IMR-90 (cell line): ENCODE data around the gene CCDC97. TPM values are rescaled to one million over a fixed set of nuclear protein-coding genes. Genes with fewer than 3 reads are reported as not detected.

Experiments
- ATAC-seq: fragments of 200-7000 bp; cut with Tn5 transposase; 2 replicates; pipeline ENCODE4 v1.9.1; 2020; ENCODE audit warnings: low read depth, mild to moderate bottlenecking, moderate library complexity
- BruUV-seq: library from RNA; stranded (reverse); fragments of 400-500 nt; replicated peaks from 2 replicates; lab custom pipeline; 2021; lab: Mats Ljungman, UMichigan
- CTCF ChIA-PET: fragments of 300-600 bp; formaldehyde crosslinking; extraction: SDS; loops from one replicate; lab custom pipeline; 2021; ENCODE audit warnings: antibody characterized with exemption; lab: Yijun Ruan, JAX
- POLR2A ChIA-PET: fragments of 300-600 bp; sonication (Branson Sonifier 250); formaldehyde crosslinking; loops from one replicate; lab custom pipeline; 2022; ENCODE audit warnings: antibody characterized with exemption; ENCODE audit not compliant: unreplicated experiment; lab: Charles Lee
- DNase-seq: peaks from one replicate; pipeline ENCODE4 v3.0.0; 2013
- H2AFZ ChIP-seq: replicated peaks from 2 replicates; pipeline ENCODE3; 2013; ENCODE audit warnings: low read length, mild to moderate bottlenecking; ENCODE audit not compliant: poor library complexity
- H2AK5ac ChIP-seq: 2 replicates; pipeline ENCODE4 v1.6.1; 2013; ENCODE audit warnings: low read depth, low read length, inconsistent platforms
- H2AK9ac ChIP-seq: replicated peaks from 2 replicates; pipeline ENCODE3; 2013; ENCODE audit warnings: mild to moderate bottlenecking, low read depth, low read length, moderate library complexity; ENCODE audit not compliant: poor library complexity
- H2BK120ac ChIP-seq: 2 replicates; pipeline ENCODE4 v1.6.1; 2013; ENCODE audit warnings: low read depth, low read length, inconsistent platforms
- H2BK15ac ChIP-seq: 3 replicates; pipeline ENCODE4 v1.6.1; 2013; ENCODE audit warnings: low read depth, low read length, inconsistent platforms
- H2BK20ac ChIP-seq: 2 replicates; pipeline ENCODE4 v1.6.1; 2013; ENCODE audit warnings: low read depth, mild to moderate bottlenecking, inconsistent platforms, low read length, moderate library complexity
- H2BK5ac ChIP-seq: 2 replicates; pipeline ENCODE4 v1.6.1; 2013; ENCODE audit warnings: mild to moderate bottlenecking, low read depth, low read length, inconsistent platforms; ENCODE audit not compliant: poor library complexity, severe bottlenecking
- H3K14ac ChIP-seq: replicated peaks from 2 replicates; pipeline ENCODE4 v1.6.1; 2013; ENCODE audit warnings: low read depth, low read length, inconsistent platforms
- H3K18ac ChIP-seq: 2 replicates; pipeline ENCODE4 v1.6.1; 2013; ENCODE audit warnings: low read depth, low read length, control low read depth
- H3K23ac ChIP-seq: 2 replicates; pipeline ENCODE4 v1.6.1; 2013; ENCODE audit warnings: low read depth, low read length, inconsistent platforms
- H3K27ac ChIP-seq: 2 replicates; pipeline ENCODE4 v1.5.1; 2013; ENCODE audit warnings: mild to moderate bottlenecking, control low read depth, low read length; ENCODE audit not compliant: insufficient read depth
- H3K27me3 ChIP-seq: 2 replicates; pipeline ENCODE4 v1.6.1; 2013; ENCODE audit warnings: low read length; ENCODE audit not compliant: control insufficient read depth, insufficient read depth
- H3K36me3 ChIP-seq: 2 replicates; pipeline ENCODE4 v1.6.1; 2013; ENCODE audit warnings: low read length, mixed read lengths; ENCODE audit not compliant: control insufficient read depth, insufficient read depth
- H3K4ac ChIP-seq: 2 replicates; pipeline ENCODE4 v1.6.1; 2013; ENCODE audit warnings: low read depth, low read length, inconsistent platforms
- H3K4me1 ChIP-seq: 2 replicates; pipeline ENCODE4 v1.6.1; 2013; ENCODE audit warnings: low read length, mixed read lengths; ENCODE audit not compliant: control insufficient read depth, insufficient read depth
- H3K4me2 ChIP-seq: 2 replicates; pipeline ENCODE4 v1.6.1; 2013; ENCODE audit warnings: low read depth, mild to moderate bottlenecking, control low read depth, low read length, moderate library complexity
- H3K4me3 ChIP-seq: 2 replicates; pipeline ENCODE4 v1.5.1; 2013; ENCODE audit warnings: low read depth, mild to moderate bottlenecking, control low read depth, low read length, moderate library complexity; ENCODE audit not compliant: insufficient read depth
- H3K56ac ChIP-seq: 2 replicates; pipeline ENCODE4 v1.6.1; 2013; ENCODE audit warnings: low read length, inconsistent platforms; ENCODE audit not compliant: insufficient read depth; ENCODE audit errors: extremely low read depth
- H3K79me1 ChIP-seq, 2 experiments: 2 replicates each; pipeline ENCODE4 v1.6.1; 2013; ENCODE audit warnings: low read length in 2 of 2, inconsistent platforms in 1 of 2, low read depth in 1 of 2
- H3K9ac ChIP-seq: 2 replicates; pipeline ENCODE4 v1.6.1; 2013; ENCODE audit warnings: low read depth, low read length, control low read depth
- H3K9me1 ChIP-seq: 2 replicates; pipeline ENCODE4 v1.6.1; 2013; ENCODE audit warnings: low read length, inconsistent platforms; ENCODE audit not compliant: insufficient read depth
- H3K9me3 ChIP-seq: 2 replicates; pipeline ENCODE4 v1.6.1; 2013; ENCODE audit warnings: low read length; ENCODE audit not compliant: control insufficient read depth, insufficient read depth
- H4K20me1 ChIP-seq: 2 replicates; pipeline ENCODE4 v1.6.1; 2013; ENCODE audit warnings: low read length, inconsistent platforms; ENCODE audit not compliant: insufficient read depth
- H4K5ac ChIP-seq: 2 replicates; pipeline ENCODE4 v1.6.1; 2013; ENCODE audit warnings: mild to moderate bottlenecking, low read depth, low read length, control low read depth
- H4K8ac ChIP-seq, 2 experiments: 2 replicates each; pipeline ENCODE4 v1.6.1; 2013; ENCODE audit warnings: low read depth in 2 of 2, low read length in 2 of 2, control low read depth in 1 of 2, inconsistent platforms in 1 of 2
- H4K91ac ChIP-seq: 2 replicates; pipeline ENCODE4 v1.6.1; 2013; ENCODE audit warnings: low read depth, low read length, inconsistent platforms; ENCODE audit not compliant: insufficient read depth
- BHLHE40 ChIP-seq: fragments of 150-350 bp; IDR thresholded peaks from 2 replicates; pipeline ENCODE4 v1.6.1; 2016; ENCODE audit warnings: mild to moderate bottlenecking, low read depth, low read length
- CEBPB ChIP-seq: IDR thresholded peaks from 2 replicates; pipeline ENCODE4 v1.6.1; 2012; ENCODE audit warnings: low read depth, low read length, improper control_type of control experiment
- CTCF ChIP-seq: conservative IDR thresholded peaks from 2 replicates; pipeline ENCODE4 v1.5.1; 2012; ENCODE audit warnings: mild to moderate bottlenecking, low read depth, low read length, improper control_type of control experiment
- MAFK ChIP-seq: IDR thresholded peaks from 2 replicates; pipeline ENCODE4 v1.6.1; 2012; ENCODE audit warnings: low read depth, low read length, improper control_type of control experiment
- MXI1 ChIP-seq: IDR thresholded peaks from 2 replicates; pipeline ENCODE4 v1.6.1; 2012; ENCODE audit warnings: low read depth, mild to moderate bottlenecking, low read length, moderate library complexity, borderline replicate concordance
- NFE2L2 ChIP-seq: fragments of 150-350 bp; IDR thresholded peaks from 2 replicates; pipeline ENCODE4 v1.6.1; 2016; ENCODE audit warnings: low read depth, mild to moderate bottlenecking, low read length
- POLR2A ChIP-seq: IDR thresholded peaks from 2 replicates; pipeline ENCODE4 v1.6.1; 2012; ENCODE audit warnings: mild to moderate bottlenecking, low read depth, low read length
- RAD21 ChIP-seq: IDR thresholded peaks from 2 replicates; pipeline ENCODE4 v1.6.1; 2012; ENCODE audit warnings: low read length, improper control_type of control experiment
- RCOR1 ChIP-seq: IDR thresholded peaks from 2 replicates; pipeline ENCODE4 v1.6.1; 2012; ENCODE audit warnings: mild to moderate bottlenecking, low read length, improper control_type of control experiment; ENCODE audit not compliant: insufficient replicate concordance
- RFX5 ChIP-seq: IDR thresholded peaks from 2 replicates; pipeline ENCODE4 v1.8.0; 2012; ENCODE audit warnings: low read depth, mild to moderate bottlenecking, low read length, moderate library complexity
- WGBS, 2 experiments: methylation state at CpG; one replicate each; pipeline versions ENCODE4 v1.1.5 to v1.1.7; 2013; ENCODE audit warnings: missing lambda C conversion rate in 2 of 2; ENCODE audit not compliant: insufficient read length in 1 of 2; ENCODE audit errors: extremely low coverage in 2 of 2; 5-methylcytosine and 5-hydroxymethylcytosine counted together
- dilution Hi-C: fragments of 300-500 bp; cut with HindIII; formaldehyde crosslinking; loops from one replicate; pipeline ENCODE4 v1.14.3; 2018; ENCODE audit warnings: low sequenced_read_pairs; ENCODE audit not compliant: unreplicated experiment
- in situ Hi-C: fragments of 300-500 bp; cut with MboI; formaldehyde crosslinking; loops from 3 replicates; pipeline ENCODE4 v1.14.3; 2019; ENCODE audit warnings: low sequenced_read_pairs, inconsistent platforms, mixed read lengths
- intact Hi-C: fragments of 100-400 bp; cut with micrococcal nuclease; formaldehyde crosslinking; loops from 2 replicates; pipeline ENCODE4 v1.10.0; 2022
- polyA plus RNA-seq, 3 experiments: library from polyadenylated mRNA; depleted of rRNA; stranded (reverse); fragments of >200 nt; gene quantifications; 2 replicates each; pipeline ENCODE4 v1.2.3, GENCODE V29; 2012; ENCODE audit warnings: low replicate concordance in 1 of 3
- total RNA-seq: library from RNA; depleted of rRNA; stranded (reverse); fragments of >200 nt; gene quantifications from 2 replicates; pipeline ENCODE4 v1.2.3, GENCODE V29; 2012

CCDC97 gene
- total and polyA plus RNA-seq, 2 of the 4 experiments (the other 2 are of a cell fraction) = 4.1 to 11.0 TPM

- dilution Hi-C loops = no loop called here
- TF ChIP-seq POLR2A (no peak), CEBPB (no peak), MXI1 (no peak), RCOR1 (no peak), MAFK (no peak), CTCF (no peak), NFE2L2 (no peak), RAD21 (no peak), RFX5 (no peak), BHLHE40 (no peak)
- Histone ChIP-seq H3K14ac (no peak overlapping the region), H3K27ac (peak overlapping the region; percentile 96; the same call in 1 of the 2 replicates), H3K18ac (no peak overlapping the region), H3K36me3 (peaks cover 31% of the 10 kb centered on the region), H2AK5ac (no peak overlapping the region), H2BK15ac (no peak overlapping the region), H3K9me1 (no peaks in the 10 kb centered on the region; the same call in none of the 2 replicates), H2AFZ (no peak overlapping the region), H3K4me3 (peak overlapping the region; percentile 72), H3K9ac (peak overlapping the region; percentile 100), H3K27me3 (no peaks in the 10 kb centered on the region), H3K23ac (no peak overlapping the region), H2BK5ac (peak overlapping the region; percentile 92), H3K56ac (no peak overlapping the region), H3K9me3 (no peaks in the 10 kb centered on the region), H3K4me2 (peak overlapping the region; percentile 96), H4K91ac (peak overlapping the region; percentile 73; the same call in 1 of the 2 replicates), H2BK20ac (no peak overlapping the region), H2AK9ac (no peak overlapping the region), H4K5ac (no peak overlapping the region), H2BK120ac (no peak overlapping the region), H4K20me1 (peaks cover 26% of the 10 kb centered on the region; the same call in 1 of the 2 replicates), H4K8ac (peak overlapping the region in 1 of 2 experiments; percentile 98; a peak in 1 of 4 replicates), H3K79me1 (peaks cover 21 to 58% of the 10 kb centered on the region in 2 experiments), H3K4me1 (peaks cover 7% of the 10 kb centered on the region), H3K4ac (0 out of 2 replicates have a peak overlapping the region, but pooled peaks have one; percentile 91)
- ATAC-seq (peak; percentile 1; the same call in 1 of the 2 replicates), DNase-seq (no peak)
- ChIA-PET POLR2A (no interaction called here), CTCF (interaction anchor here (0.6 to 1.1 kb wide), 2 partner anchors 11 to 42 kb away, joined by 3 to 4 read pairs; no protein-coding TSS in a partner anchor)
- BruUV-seq = no TSS peak
- in situ Hi-C loops = no loop called here
- intact Hi-C loops = loop anchor here (5.0 kb wide), 1 partner anchor 94 kb away; the partner anchor contains the start of gene AXL
- WGBS, 2 experiments = 80% methylated on average over 1 of the region's 5 CpGs; no CpG with 5 or more reads in 1 of the 2 experiments
Measured at GRCh38 chr19:41311072-41311471, 1.1 kb downstream of the CCDC97 start.
